Medulla oblongata (tissue), 1 donor: ENCODE measurements around the gene INHBB.
"Not testable (repeated sequence)": the region's sequence is repeated elsewhere in the genome, so short reads cannot be mapped to it uniquely, and the experiment has no call there.

Experiments
- DNase-seq: peaks from one replicate; pipeline ENCODE4 v3.0.0-alpha.2; 2015; ENCODE audit errors: extremely low spot score

Gene INHBB

GRCh38 chr2:120316071-120316470, 29.9 kb upstream of the INHBB start:
- no peak for DNase-seq

GRCh38 chr2:120316528-120317179, 29.3 kb upstream of the INHBB start:
- DNase-seq: no peak

GRCh38 chr2:120317180-120317533, 28.8 kb upstream of the INHBB start:
- no peak for DNase-seq

- no peak for DNase-seq
Observed at GRCh38 chr2:120317916-120318315, 28.0 kb upstream of the INHBB start.

- no peak for DNase-seq
Observed at GRCh38 chr2:120318626-120319025, 27.3 kb upstream of the INHBB start.

- no peak for DNase-seq
Observed at GRCh38 chr2:120319123-120319522, 26.8 kb upstream of the INHBB start.

GRCh38 chr2:120319686-120320317, 26.1 kb upstream of the INHBB start:
- no peak for DNase-seq

GRCh38 chr2:120320318-120320851, 25.6 kb upstream of the INHBB start:
- DNase-seq: no peak

- DNase-seq: not testable (repeated sequence)
Observed at GRCh38 chr2:120320887-120321556, 24.9 kb upstream of the INHBB start.

- DNase-seq: no peak
Observed at GRCh38 chr2:120321721-120322284, 24.1 kb upstream of the INHBB start.

GRCh38 chr2:120322329-120322728, 23.6 kb upstream of the INHBB start:
- DNase-seq: no peak

GRCh38 chr2:120323214-120323613, 22.7 kb upstream of the INHBB start:
- DNase-seq: no peak

- no peak for DNase-seq
Observed at GRCh38 chr2:120323807-120324399, 22.0 kb upstream of the INHBB start.

GRCh38 chr2:120324933-120325332, 21.0 kb upstream of the INHBB start:
- DNase-seq: no peak

- DNase-seq: no peak
Observed at GRCh38 chr2:120326066-120326465, 19.9 kb upstream of the INHBB start.

GRCh38 chr2:120330946-120331822, 14.8 kb upstream of the INHBB start:
- DNase-seq: no peak

GRCh38 chr2:120331903-120332302, 14.0 kb upstream of the INHBB start:
- no peak for DNase-seq

GRCh38 chr2:120332384-120332783, 13.6 kb upstream of the INHBB start:
- DNase-seq: no peak

- no peak for DNase-seq
Observed at GRCh38 chr2:120334068-120334467, 11.9 kb upstream of the INHBB start.

GRCh38 chr2:120336749-120337148, 9.2 kb upstream of the INHBB start:
- DNase-seq: no peak

- DNase-seq: no peak
Observed at GRCh38 chr2:120338015-120338414, 7.9 kb upstream of the INHBB start.
